K562 (cell line): ENCODE results near the gene CABP2. TPM values are rescaled to one million over a fixed set of nuclear protein-coding genes. Genes with fewer than 3 reads are reported as not detected.
A peak's percentile ranks its signal among the peaks of the same experiment; 100 is the strongest.

ENCODE experiments used
- CAMTA2 ChIP-seq: fragments of 250-450 bp; sonication (Bioruptor Pico); conservative IDR thresholded peaks from 2 replicates; pipeline ENCODE4 v1.5.1; 2022
- CBFA2T2 ChIP-seq: fragments of 450-650 bp; conservative IDR thresholded peaks from 2 replicates; pipeline ENCODE4 v1.6.1; 2017; ENCODE audit warnings: mild to moderate bottlenecking
- CBX5 ChIP-seq: IDR thresholded peaks from 2 replicates; pipeline ENCODE4 v1.6.1; 2014; ENCODE audit warnings: low read depth, borderline replicate concordance
- CHD4 ChIP-seq: fragments of 200-600 bp; sonication (generic); IDR thresholded peaks from 3 replicates; pipeline ENCODE4 v1.6.1; 2012; ENCODE audit warnings: low read depth, mild to moderate bottlenecking, mixed read lengths, low read length, inconsistent platforms; ENCODE audit not compliant: insufficient read depth, insufficient replicate concordance, poor library complexity, severe bottlenecking
- ELK1 ChIP-seq: sonication (generic); formaldehyde crosslinking; IDR thresholded peaks from 2 replicates; pipeline ENCODE4 v1.8.1; 2022; ENCODE audit warnings: missing genetic modification reagents
- ETV5 ChIP-seq: sonication (generic); formaldehyde crosslinking; IDR thresholded peaks from 2 replicates; pipeline ENCODE4 v1.4.0; 2020; ENCODE audit warnings: low read depth, mild to moderate bottlenecking, missing genetic modification reagents
- FOXP1 ChIP-seq: sonication (generic); formaldehyde crosslinking; IDR thresholded peaks from 2 replicates; pipeline ENCODE4 v1.8.0; 2022; ENCODE audit warnings: mild to moderate bottlenecking, missing genetic modification reagents
- GATA2 ChIP-seq: sonication (generic); formaldehyde crosslinking; IDR thresholded peaks from 2 replicates; pipeline ENCODE4 v1.4.0; 2020; ENCODE audit warnings: mild to moderate bottlenecking, missing genetic modification reagents
- MEF2D ChIP-seq: conservative IDR thresholded peaks from 2 replicates; pipeline ENCODE4 v1.6.1; 2016; ENCODE audit warnings: low read depth, missing genetic modification characterization, missing compliant biosample characterization
- MIER1 ChIP-seq: fragments of 450-650 bp; IDR thresholded peaks from 2 replicates; pipeline ENCODE4 v1.6.1; 2016; ENCODE audit warnings: antibody characterized with exemption, mild to moderate bottlenecking, low read depth
- NONO ChIP-seq, 2 experiments: fragments of 200-400 bp in 1 of 2; fragments of 450-650 bp in 1 of 2; formaldehyde crosslinking in 1 of 2; IDR thresholded peaks; 2 replicates each; pipeline ENCODE4 v1.6.1; 2017; ENCODE audit warnings: low read depth in 2 of 2, mild to moderate bottlenecking in 2 of 2, moderate library complexity in 2 of 2, low read length in 1 of 2
- NR1H2 ChIP-seq: sonication (generic); formaldehyde crosslinking; IDR thresholded peaks from 2 replicates; pipeline ENCODE4 v1.4.0; 2020; ENCODE audit warnings: mild to moderate bottlenecking, missing genetic modification reagents
- PHB2 ChIP-seq: fragments of 450-650 bp; IDR thresholded peaks from 2 replicates; pipeline ENCODE4 v1.6.1; 2017; ENCODE audit warnings: low read depth
- PTBP1 ChIP-seq: fragments of 200-400 bp; formaldehyde crosslinking; IDR thresholded peaks from 2 replicates; pipeline ENCODE4 v1.6.1; 2017; ENCODE audit warnings: low read depth, low read length
- RBM15 ChIP-seq: fragments of 200-400 bp; formaldehyde crosslinking; IDR thresholded peaks from 2 replicates; pipeline ENCODE4 v1.6.1; 2018; ENCODE audit warnings: mild to moderate bottlenecking, low read length, moderate library complexity; ENCODE audit not compliant: insufficient read depth
- SREBF2 ChIP-seq: sonication (generic); formaldehyde crosslinking; IDR thresholded peaks from 2 replicates; pipeline ENCODE4 v1.4.0; 2020; ENCODE audit warnings: mild to moderate bottlenecking, missing genetic modification reagents
- SRSF9 ChIP-seq: fragments of 200-400 bp; formaldehyde crosslinking; IDR thresholded peaks from 2 replicates; pipeline ENCODE4 v1.6.1; 2017; ENCODE audit warnings: low read depth, low read length, borderline replicate concordance
- SUPT5H ChIP-seq: fragments of 450-650 bp; IDR thresholded peaks from 2 replicates; pipeline ENCODE4 v1.6.1; 2016
- TAL1 ChIP-seq: fragments of 450-650 bp; IDR thresholded peaks from 2 replicates; pipeline ENCODE4 v1.6.1; 2016; ENCODE audit warnings: mild to moderate bottlenecking
- TRIM28 ChIP-seq: fragments of 450-650 bp; IDR thresholded peaks from 2 replicates; pipeline ENCODE4 v1.6.1; 2017
- VEZF1 ChIP-seq: fragments of 200-800 bp; sonication (Bioruptor generic); IDR thresholded peaks from 2 replicates; pipeline ENCODE4 v1.6.1; 2017; ENCODE audit warnings: missing genetic modification characterization, missing compliant biosample characterization
- ZC3H11A ChIP-seq: IDR thresholded peaks from 2 replicates; pipeline ENCODE4 v1.6.1; 2012; ENCODE audit warnings: low read depth, low read length, improper control_type of control experiment
- ZNF354B ChIP-seq: fragments of 250-450 bp; sonication (Bioruptor Pico); IDR thresholded peaks from 2 replicates; pipeline ENCODE4 v1.4.0; 2020
- ZNF384 ChIP-seq: IDR thresholded peaks from 2 replicates; pipeline ENCODE4 v1.6.1; 2012; ENCODE audit warnings: low read depth, low read length, improper control_type of control experiment
- ZNF436 ChIP-seq: fragments of 250-450, 450-650 bp; sonication (Bioruptor Pico); formaldehyde crosslinking; IDR thresholded peaks from 2 replicates; pipeline ENCODE4 v1.7.0; 2020; ENCODE audit warnings: mild to moderate bottlenecking
- ZNF584 ChIP-seq: fragments of 200-800 bp; sonication (Bioruptor generic); IDR thresholded peaks from 2 replicates; pipeline ENCODE4 v1.6.1; 2016; ENCODE audit warnings: low read depth, mild to moderate bottlenecking, missing genetic modification characterization, missing compliant biosample characterization
- ZNF589 ChIP-seq: fragments of 200-800 bp; sonication (Bioruptor generic); IDR thresholded peaks from 2 replicates; pipeline ENCODE4 v1.6.1; 2016; ENCODE audit warnings: low read depth, missing genetic modification characterization, missing compliant biosample characterization
- ZNF764 ChIP-seq: fragments of 250-450 bp; sonication (Bioruptor Pico); IDR thresholded peaks from 2 replicates; pipeline ENCODE4 v1.4.0; 2020; ENCODE audit warnings: low read depth, mild to moderate bottlenecking, moderate library complexity
- ZNF77 ChIP-seq: fragments of 250-450 bp; sonication (Bioruptor Pico); IDR thresholded peaks from 2 replicates; pipeline ENCODE4 v1.5.0; 2020
- ZNF79 ChIP-seq: fragments of 250-450 bp; sonication (Bioruptor Pico); IDR thresholded peaks from 2 replicates; pipeline ENCODE4 v1.4.0; 2020; ENCODE audit warnings: low read depth, mild to moderate bottlenecking, moderate library complexity
- polyA plus RNA-seq, 8 experiments: library from polyadenylated mRNA; depleted of rRNA in 4 of 8; stranded (reverse) in 5 of 8; unstranded in 3 of 8; fragments of >200 nt; fragmentation: Nextera tagmentation in 2 of 8; fragmentation: Illumina TruSeq in 1 of 8; extraction: Ambion mirVana in 2 of 8; extraction: Trizol in 1 of 8; gene quantifications; 2 replicates each; pipeline versions ENCODE4 v1.2.1 to v1.2.3, GENCODE V29; 2011 to 2014; ENCODE audit warnings: inconsistent platforms in 1 of 8, missing spikeins in 1 of 8
- total RNA-seq, 7 experiments: library from RNA; depleted of rRNA in 6 of 7; stranded (reverse); fragments of >200 nt in 6 of 7; fragmentation: Illumina TruSeq in 2 of 7; extraction: Trizol in 2 of 7; gene quantifications; 2 replicates each; pipeline versions ENCODE4 v1.2.1 to v1.2.3, GENCODE V29; 2011 to 2021; ENCODE audit warnings: low replicate concordance in 1 of 7

CABP2 gene
- total and polyA plus RNA-seq, 9 of the 15 experiments (the other 6 are each of a cell fraction or from before 2014, with no cell fraction given) = not detected

GRCh38 chr11:67482827-67483798 lies 40.1 kb downstream of the CABP2 start, which contains the start of gene AIP (continued):
- TF ChIP-seq VEZF1 (CRISPR knock-in tag) (peak; percentile 81), ELK1 (CRISPR knock-in tag) (no peak; the same call in 1 of the 2 replicates), ETV5 (peak; percentile 82; the same call in 1 of the 2 replicates), CAMTA2 (CRISPR knock-in tag) (no peak), ZNF589 (CRISPR knock-in tag) (no peak), TAL1 (no peak), SUPT5H (peak; percentile 74), GATA2 (CRISPR knock-in tag) (no peak), CBX5 (no peak), ZNF384 (no peak; the same call in none of the 2 replicates), MIER1 (no peak), SRSF9 (no peak), ZNF584 (CRISPR knock-in tag) (no peak), RBM15 (no peak), ZNF79 (no peak), CBFA2T2 (no peak), NR1H2 (CRISPR knock-in tag) (no peak), ZNF436 (CRISPR knock-in tag) (no peak), SREBF2 (CRISPR knock-in tag) (no peak), ZC3H11A (no peak), ZNF354B (no peak), PHB2 (no peak), FOXP1 (CRISPR knock-in tag) (peak; percentile 100), ZNF764 (CRISPR knock-in tag) (no peak), TRIM28 (no peak), CHD4 (no peak), PTBP1 (no peak), ZNF77 (CRISPR knock-in tag) (no peak), MEF2D (tag) (no peak), NONO (IDR thresholded peaks at IDR 0.05; ENCODE audit: low read depth in 2 of 2, low read length in 1 of 2) (no peak)
